DND-41 (cell line): Measurements from ENCODE around the gene IDH3B.

Experiments
- ATAC-seq: fragments of 200-7000 bp; cut with Tn5 transposase; 3 replicates; pipeline ENCODE4 v1.9.1; 2021; ENCODE audit warnings: low read depth; ENCODE audit not compliant: insufficient read depth
- DNase-seq: peaks from one replicate; pipeline ENCODE4 v3.0.0-alpha.2; 2020
- H2AFZ ChIP-seq: 2 replicates; pipeline ENCODE4 v1.6.0; 2012; ENCODE audit warnings: low read depth, low read length
- H3K27ac ChIP-seq: 2 replicates; pipeline ENCODE4 v1.5.1; 2012; ENCODE audit warnings: low read length, inconsistent platforms
- H3K27me3 ChIP-seq: fragments of 200-600 bp; sonication (generic); 2 replicates; pipeline ENCODE4 v1.6.0; 2012; ENCODE audit warnings: low read length, mild to moderate bottlenecking, inconsistent platforms; ENCODE audit not compliant: insufficient read depth, poor library complexity
- H3K36me3 ChIP-seq: 2 replicates; pipeline ENCODE4 v1.5.1; 2012; ENCODE audit warnings: low read length, inconsistent platforms; ENCODE audit not compliant: insufficient read depth
- H3K4me1 ChIP-seq: 2 replicates; pipeline ENCODE4 v1.5.1; 2012; ENCODE audit warnings: mild to moderate bottlenecking, low read length; ENCODE audit not compliant: insufficient read depth
- H3K4me2 ChIP-seq: 2 replicates; pipeline ENCODE4 v1.6.0; 2012; ENCODE audit warnings: mild to moderate bottlenecking, moderate library complexity, low read length, inconsistent platforms; ENCODE audit not compliant: insufficient read depth
- H3K4me3 ChIP-seq, 2 experiments: fragments of 200-600 bp in 1 of 2; shearing (Covaris generic) in 1 of 2; 2 replicates each; pipeline ENCODE4 v1.5.1; 2012 to 2016; ENCODE audit warnings: inconsistent platforms in 2 of 2, low read length in 2 of 2, mild to moderate bottlenecking in 2 of 2, low read depth in 1 of 2, moderate library complexity in 1 of 2
- H3K79me2 ChIP-seq: 2 replicates; pipeline ENCODE4 v1.6.0; 2012; ENCODE audit warnings: low read length, inconsistent platforms; ENCODE audit not compliant: insufficient read depth
- H3K9ac ChIP-seq: 2 replicates; pipeline ENCODE4 v1.6.0; 2012; ENCODE audit warnings: low read depth, mild to moderate bottlenecking, inconsistent platforms, low read length, moderate library complexity
- H3K9me3 ChIP-seq: 2 replicates; pipeline ENCODE4 v1.5.1; 2012; ENCODE audit warnings: low read length, moderate library complexity, mild to moderate bottlenecking, inconsistent platforms; ENCODE audit not compliant: insufficient read depth, severe bottlenecking
- H4K20me1 ChIP-seq: 2 replicates; pipeline ENCODE4 v1.6.0; 2012; ENCODE audit warnings: low read length; ENCODE audit not compliant: insufficient read depth
- EZH2 ChIP-seq: IDR thresholded peaks from 3 replicates; pipeline ENCODE4 v1.6.1; 2012; ENCODE audit warnings: borderline replicate concordance, low read depth, mild to moderate bottlenecking, moderate library complexity, low read length, inconsistent platforms; ENCODE audit not compliant: severe bottlenecking
- TF ChIP-seq, protein P1 (sequence below): IDR thresholded peaks from 2 replicates; pipeline ENCODE4 v1.5.1; 2012; ENCODE audit warnings: borderline replicate concordance, low read length, moderate library complexity, mild to moderate bottlenecking; ENCODE audit not compliant: poor library complexity, severe bottlenecking; ENCODE audit errors: extremely low read depth

IDH3B gene

DNA sequence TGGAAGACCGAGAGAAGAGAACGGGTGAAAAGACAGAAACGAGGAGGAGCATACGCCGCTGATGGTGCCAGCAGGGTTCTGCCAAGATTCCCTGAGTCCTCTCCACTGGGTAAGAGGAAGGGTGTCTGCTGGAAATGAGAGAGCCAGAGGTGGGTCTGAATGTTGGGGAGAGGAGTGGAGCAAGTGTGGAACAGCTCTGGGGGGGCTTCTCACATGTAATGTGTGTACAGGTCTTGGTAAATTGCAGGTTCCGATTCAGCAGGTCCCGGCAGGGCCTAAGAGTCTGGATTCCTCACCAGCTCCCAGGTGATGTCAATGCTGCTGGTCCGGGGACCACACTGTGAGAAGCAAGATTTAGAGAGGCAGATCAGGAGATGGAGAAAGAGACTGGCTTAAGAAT is 27.1 kb upstream of the IDH3B start:
- Histone ChIP-seq H3K4me1 (no peaks in the 10 kb centered on the region), H3K9me3 (no peaks in the 10 kb centered on the region), H3K4me2 (no peak overlapping the region), H3K36me3 (no peaks in the 10 kb centered on the region), H3K4me3 (no peak overlapping the region), H3K27ac (no peak overlapping the region), H3K27me3 (peaks cover 45% of the 10 kb centered on the region), H3K79me2 (no peaks in the 10 kb centered on the region), H4K20me1 (peaks cover 2% of the 10 kb centered on the region; the same call in 1 of the 2 replicates), H3K9ac (no peak overlapping the region), H2AFZ (no peak overlapping the region)
- TF ChIP-seq, protein P1, sequence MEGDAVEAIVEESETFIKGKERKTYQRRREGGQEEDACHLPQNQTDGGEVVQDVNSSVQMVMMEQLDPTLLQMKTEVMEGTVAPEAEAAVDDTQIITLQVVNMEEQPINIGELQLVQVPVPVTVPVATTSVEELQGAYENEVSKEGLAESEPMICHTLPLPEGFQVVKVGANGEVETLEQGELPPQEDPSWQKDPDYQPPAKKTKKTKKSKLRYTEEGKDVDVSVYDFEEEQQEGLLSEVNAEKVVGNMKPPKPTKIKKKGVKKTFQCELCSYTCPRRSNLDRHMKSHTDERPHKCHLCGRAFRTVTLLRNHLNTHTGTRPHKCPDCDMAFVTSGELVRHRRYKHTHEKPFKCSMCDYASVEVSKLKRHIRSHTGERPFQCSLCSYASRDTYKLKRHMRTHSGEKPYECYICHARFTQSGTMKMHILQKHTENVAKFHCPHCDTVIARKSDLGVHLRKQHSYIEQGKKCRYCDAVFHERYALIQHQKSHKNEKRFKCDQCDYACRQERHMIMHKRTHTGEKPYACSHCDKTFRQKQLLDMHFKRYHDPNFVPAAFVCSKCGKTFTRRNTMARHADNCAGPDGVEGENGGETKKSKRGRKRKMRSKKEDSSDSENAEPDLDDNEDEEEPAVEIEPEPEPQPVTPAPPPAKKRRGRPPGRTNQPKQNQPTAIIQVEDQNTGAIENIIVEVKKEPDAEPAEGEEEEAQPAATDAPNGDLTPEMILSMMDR, result no peak
- no peak for TF ChIP-seq EZH2
- no peak for DNase-seq
- no peak for ATAC-seq

DNA sequence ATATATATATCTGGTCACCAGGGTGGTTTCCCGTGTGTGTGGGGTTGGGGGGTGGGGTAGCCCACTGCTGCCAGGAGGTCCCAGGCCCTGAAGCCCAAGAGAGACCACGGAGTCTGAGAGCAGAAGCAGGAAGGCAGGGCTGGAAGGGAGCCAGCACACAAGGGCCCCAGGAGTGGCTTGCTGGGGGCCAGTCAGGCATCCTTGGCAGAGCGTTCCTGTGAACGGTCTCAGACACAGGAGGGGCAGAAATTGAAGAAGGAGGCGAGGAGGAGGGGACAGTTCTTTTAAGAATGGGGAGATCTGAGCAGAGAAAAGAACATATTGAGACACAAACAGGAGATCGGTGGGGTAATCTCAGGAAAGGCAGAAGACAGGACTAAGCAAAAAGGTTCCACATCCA is 26.7 kb upstream of the IDH3B start:
- TF ChIP-seq EZH2, result no peak
- TF ChIP-seq, protein P1, result no peak
- H3K4me1 ChIP-seq, result no peaks in the 10 kb centered on the region
- DNase-seq (no peak), ATAC-seq (no peak)
- no peak overlapping the region for H3K27ac ChIP-seq
- H3K79me2 ChIP-seq, result no peaks in the 10 kb centered on the region
- peaks cover 43% of the 10 kb centered on the region for H3K27me3 ChIP-seq
- no peak overlapping the region for H3K9ac ChIP-seq
- H3K4me2 ChIP-seq, result no peak overlapping the region
- no peaks in the 10 kb centered on the region for H3K9me3 ChIP-seq
- H3K4me3 ChIP-seq, result no peak overlapping the region
- H3K36me3 ChIP-seq, result no peaks in the 10 kb centered on the region
- peaks cover 2% of the 10 kb centered on the region; the same call in 1 of the 2 replicates for H4K20me1 ChIP-seq
- H2AFZ ChIP-seq, result no peak overlapping the region

DNA sequence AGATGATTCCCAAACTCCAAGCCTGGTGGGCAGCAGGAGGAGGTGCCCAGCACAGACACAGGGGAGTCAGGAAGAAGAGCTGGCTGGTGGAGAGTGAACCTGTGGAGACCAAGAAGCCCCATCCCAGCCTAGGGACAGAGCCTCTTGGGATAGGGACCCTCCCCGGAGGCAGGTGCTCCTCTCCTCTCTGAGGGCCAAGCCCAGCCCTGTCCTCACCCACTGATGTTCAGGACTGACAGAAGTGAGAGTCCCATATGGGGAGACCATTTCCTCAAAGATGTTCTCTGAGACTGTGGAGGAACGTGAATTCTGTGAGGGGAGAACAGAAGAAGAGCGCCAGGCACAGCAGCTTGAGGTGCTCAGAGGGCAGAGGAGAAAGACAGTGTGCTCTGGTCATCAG is 26.2 kb upstream of the IDH3B start:
- Histone ChIP-seq H3K36me3 (no peaks in the 10 kb centered on the region), H3K27me3 (peaks cover 38% of the 10 kb centered on the region), H3K79me2 (no peaks in the 10 kb centered on the region), H3K4me2 (no peak overlapping the region), H3K4me1 (no peaks in the 10 kb centered on the region), H3K9me3 (no peaks in the 10 kb centered on the region), H3K4me3 (no peak overlapping the region), H2AFZ (no peak overlapping the region), H3K27ac (no peak overlapping the region), H4K20me1 (peaks cover 2% of the 10 kb centered on the region; the same call in 1 of the 2 replicates), H3K9ac (no peak overlapping the region)
- no peak for TF ChIP-seq EZH2
- TF ChIP-seq, protein P1, result no peak
- DNase-seq (no peak), ATAC-seq (no peak)
